ENCODE results near the gene TSPO2. TPM values are rescaled to one million over a fixed set of nuclear protein-coding genes. Genes with fewer than 3 reads are reported as not detected.

TSPO2 gene
- total and polyA plus RNA-seq, 9 of the 15 experiments (the other 6 are each of a cell fraction or from before 2014, with no cell fraction given) = not detected

DNA sequence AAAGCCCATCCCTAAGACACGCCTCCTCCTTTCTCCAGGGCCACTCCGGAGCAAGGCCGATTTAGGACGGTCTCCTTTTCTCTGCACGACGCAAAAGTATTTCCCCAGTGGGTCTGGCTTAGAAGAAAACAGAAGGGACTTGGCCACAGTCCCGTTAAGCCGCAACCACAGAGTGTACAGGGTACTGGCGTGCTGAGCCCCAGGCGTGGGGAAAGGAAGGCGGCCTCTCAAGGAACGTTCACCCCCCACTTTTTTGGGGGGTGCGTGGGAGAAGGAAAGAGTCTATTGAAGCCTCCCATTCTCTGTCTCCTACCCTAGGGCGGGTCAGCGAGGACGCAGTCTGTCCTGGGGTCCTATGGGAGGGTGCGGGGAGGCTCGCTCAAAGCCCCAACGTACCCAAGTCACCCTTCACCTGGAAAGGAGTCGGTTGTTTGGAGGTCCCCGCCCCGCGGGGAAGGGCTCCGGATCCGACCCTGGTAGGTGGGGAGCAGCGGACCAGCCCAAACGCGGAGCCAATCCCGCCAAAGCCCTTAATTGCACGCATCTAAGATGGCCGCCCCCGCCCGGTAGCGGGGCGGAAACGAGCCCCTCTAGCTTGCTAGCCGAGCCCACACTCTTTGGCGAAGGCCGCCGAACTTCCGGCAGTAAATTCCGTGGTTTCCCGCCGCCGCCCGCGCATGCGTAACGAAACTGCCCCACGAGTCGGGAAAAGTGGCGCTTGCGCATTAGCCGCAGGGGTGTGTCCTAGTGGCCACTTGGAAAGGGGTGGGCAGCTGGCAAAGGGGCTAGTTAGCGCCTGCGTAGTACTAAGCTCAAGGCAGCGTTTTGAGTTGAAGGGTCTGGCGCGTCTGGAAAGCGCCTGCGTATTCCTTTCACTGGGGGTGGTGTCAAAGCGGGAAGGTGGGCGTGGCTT, 29.9 kb downstream of the TSPO2 start, which contains the start of gene OARD1 (continued):
- TF ChIP-seq, protein P1, sequence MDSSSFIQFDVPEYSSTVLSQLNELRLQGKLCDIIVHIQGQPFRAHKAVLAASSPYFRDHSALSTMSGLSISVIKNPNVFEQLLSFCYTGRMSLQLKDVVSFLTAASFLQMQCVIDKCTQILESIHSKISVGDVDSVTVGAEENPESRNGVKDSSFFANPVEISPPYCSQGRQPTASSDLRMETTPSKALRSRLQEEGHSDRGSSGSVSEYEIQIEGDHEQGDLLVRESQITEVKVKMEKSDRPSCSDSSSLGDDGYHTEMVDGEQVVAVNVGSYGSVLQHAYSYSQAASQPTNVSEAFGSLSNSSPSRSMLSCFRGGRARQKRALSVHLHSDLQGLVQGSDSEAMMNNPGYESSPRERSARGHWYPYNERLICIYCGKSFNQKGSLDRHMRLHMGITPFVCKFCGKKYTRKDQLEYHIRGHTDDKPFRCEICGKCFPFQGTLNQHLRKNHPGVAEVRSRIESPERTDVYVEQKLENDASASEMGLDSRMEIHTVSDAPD (CRISPR knock-in tag; IDR thresholded peaks at IDR 0.05) = no peak
- no peak for TF ChIP-seq NFE2 (IDR thresholded peaks at IDR 0.05; ENCODE audit: low read depth)
- no peak for TF ChIP-seq XRCC5 (IDR thresholded peaks at IDR 0.05; ENCODE audit: low read depth, low read length)
- TF ChIP-seq ZNF431 (CRISPR knock-in tag; IDR thresholded peaks at IDR 0.05) = peak; percentile 63; the same call in 1 of the 2 replicates
- TF ChIP-seq, protein P2, sequence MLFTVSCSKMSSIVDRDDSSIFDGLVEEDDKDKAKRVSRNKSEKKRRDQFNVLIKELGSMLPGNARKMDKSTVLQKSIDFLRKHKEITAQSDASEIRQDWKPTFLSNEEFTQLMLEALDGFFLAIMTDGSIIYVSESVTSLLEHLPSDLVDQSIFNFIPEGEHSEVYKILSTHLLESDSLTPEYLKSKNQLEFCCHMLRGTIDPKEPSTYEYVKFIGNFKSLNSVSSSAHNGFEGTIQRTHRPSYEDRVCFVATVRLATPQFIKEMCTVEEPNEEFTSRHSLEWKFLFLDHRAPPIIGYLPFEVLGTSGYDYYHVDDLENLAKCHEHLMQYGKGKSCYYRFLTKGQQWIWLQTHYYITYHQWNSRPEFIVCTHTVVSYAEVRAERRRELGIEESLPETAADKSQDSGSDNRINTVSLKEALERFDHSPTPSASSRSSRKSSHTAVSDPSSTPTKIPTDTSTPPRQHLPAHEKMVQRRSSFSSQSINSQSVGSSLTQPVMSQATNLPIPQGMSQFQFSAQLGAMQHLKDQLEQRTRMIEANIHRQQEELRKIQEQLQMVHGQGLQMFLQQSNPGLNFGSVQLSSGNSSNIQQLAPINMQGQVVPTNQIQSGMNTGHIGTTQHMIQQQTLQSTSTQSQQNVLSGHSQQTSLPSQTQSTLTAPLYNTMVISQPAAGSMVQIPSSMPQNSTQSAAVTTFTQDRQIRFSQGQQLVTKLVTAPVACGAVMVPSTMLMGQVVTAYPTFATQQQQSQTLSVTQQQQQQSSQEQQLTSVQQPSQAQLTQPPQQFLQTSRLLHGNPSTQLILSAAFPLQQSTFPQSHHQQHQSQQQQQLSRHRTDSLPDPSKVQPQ (CRISPR knock-in tag; IDR thresholded peaks at IDR 0.05; ENCODE audit: borderline replicate concordance) = no peak
- TF ChIP-seq ZNF124 (CRISPR knock-in tag; IDR thresholded peaks at IDR 0.05) = no peak
- no peak for TF ChIP-seq ZNF584 (CRISPR knock-in tag; IDR thresholded peaks at IDR 0.05; ENCODE audit: low read depth)
- TF ChIP-seq, protein P3, sequence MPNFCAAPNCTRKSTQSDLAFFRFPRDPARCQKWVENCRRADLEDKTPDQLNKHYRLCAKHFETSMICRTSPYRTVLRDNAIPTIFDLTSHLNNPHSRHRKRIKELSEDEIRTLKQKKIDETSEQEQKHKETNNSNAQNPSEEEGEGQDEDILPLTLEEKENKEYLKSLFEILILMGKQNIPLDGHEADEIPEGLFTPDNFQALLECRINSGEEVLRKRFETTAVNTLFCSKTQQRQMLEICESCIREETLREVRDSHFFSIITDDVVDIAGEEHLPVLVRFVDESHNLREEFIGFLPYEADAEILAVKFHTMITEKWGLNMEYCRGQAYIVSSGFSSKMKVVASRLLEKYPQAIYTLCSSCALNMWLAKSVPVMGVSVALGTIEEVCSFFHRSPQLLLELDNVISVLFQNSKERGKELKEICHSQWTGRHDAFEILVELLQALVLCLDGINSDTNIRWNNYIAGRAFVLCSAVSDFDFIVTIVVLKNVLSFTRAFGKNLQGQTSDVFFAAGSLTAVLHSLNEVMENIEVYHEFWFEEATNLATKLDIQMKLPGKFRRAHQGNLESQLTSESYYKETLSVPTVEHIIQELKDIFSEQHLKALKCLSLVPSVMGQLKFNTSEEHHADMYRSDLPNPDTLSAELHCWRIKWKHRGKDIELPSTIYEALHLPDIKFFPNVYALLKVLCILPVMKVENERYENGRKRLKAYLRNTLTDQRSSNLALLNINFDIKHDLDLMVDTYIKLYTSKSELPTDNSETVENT (CRISPR knock-in tag; IDR thresholded peaks at IDR 0.05) = no peak
- TF ChIP-seq, protein P4, sequence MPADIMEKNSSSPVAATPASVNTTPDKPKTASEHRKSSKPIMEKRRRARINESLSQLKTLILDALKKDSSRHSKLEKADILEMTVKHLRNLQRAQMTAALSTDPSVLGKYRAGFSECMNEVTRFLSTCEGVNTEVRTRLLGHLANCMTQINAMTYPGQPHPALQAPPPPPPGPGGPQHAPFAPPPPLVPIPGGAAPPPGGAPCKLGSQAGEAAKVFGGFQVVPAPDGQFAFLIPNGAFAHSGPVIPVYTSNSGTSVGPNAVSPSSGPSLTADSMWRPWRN (IDR thresholded peaks at IDR 0.05; ENCODE audit: low read depth) = peak; percentile 45; the same call in 1 of the 2 replicates
- TF ChIP-seq CSDE1 (IDR thresholded peaks at IDR 0.05) = no peak; a peak in 1 of 4 replicates
- TF ChIP-seq RUNX1 (IDR thresholded peaks at IDR 0.05; ENCODE audit: low read depth) = no peak
- TF ChIP-seq SMAD2 (IDR thresholded peaks at IDR 0.05; ENCODE audit: low read depth, low read length) = no peak
- TF ChIP-seq, protein P5, sequence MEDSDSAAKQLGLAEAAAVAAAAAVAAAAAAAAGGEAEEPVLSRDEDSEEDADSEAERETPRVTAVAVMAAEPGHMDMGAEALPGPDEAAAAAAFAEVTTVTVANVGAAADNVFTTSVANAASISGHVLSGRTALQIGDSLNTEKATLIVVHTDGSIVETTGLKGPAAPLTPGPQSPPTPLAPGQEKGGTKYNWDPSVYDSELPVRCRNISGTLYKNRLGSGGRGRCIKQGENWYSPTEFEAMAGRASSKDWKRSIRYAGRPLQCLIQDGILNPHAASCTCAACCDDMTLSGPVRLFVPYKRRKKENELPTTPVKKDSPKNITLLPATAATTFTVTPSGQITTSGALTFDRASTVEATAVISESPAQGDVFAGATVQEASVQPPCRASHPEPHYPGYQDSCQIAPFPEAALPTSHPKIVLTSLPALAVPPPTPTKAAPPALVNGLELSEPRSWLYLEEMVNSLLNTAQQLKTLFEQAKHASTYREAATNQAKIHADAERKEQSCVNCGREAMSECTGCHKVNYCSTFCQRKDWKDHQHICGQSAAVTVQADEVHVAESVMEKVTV (CRISPR knock-in tag; IDR thresholded peaks at IDR 0.05) = no peak
- TF ChIP-seq, protein P6, sequence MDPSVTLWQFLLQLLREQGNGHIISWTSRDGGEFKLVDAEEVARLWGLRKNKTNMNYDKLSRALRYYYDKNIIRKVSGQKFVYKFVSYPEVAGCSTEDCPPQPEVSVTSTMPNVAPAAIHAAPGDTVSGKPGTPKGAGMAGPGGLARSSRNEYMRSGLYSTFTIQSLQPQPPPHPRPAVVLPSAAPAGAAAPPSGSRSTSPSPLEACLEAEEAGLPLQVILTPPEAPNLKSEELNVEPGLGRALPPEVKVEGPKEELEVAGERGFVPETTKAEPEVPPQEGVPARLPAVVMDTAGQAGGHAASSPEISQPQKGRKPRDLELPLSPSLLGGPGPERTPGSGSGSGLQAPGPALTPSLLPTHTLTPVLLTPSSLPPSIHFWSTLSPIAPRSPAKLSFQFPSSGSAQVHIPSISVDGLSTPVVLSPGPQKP (CRISPR knock-in tag; IDR thresholded peaks at IDR 0.05) = no peak

All from K562 (cell line).